Hepatocyte (in vitro differentiated cells): ENCODE data around the gene SLC48A1.

Experiments
- CTCF ChIP-seq: fragments of 200-600 bp; sonication (generic); IDR thresholded peaks from 2 replicates; pipeline ENCODE4 v1.5.1; 2016; ENCODE audit warnings: antibody characterized with exemption, mild to moderate bottlenecking; ENCODE audit not compliant: poor library complexity
- EZH2 ChIP-seq: fragments of 200-600 bp; sonication (generic); IDR thresholded peaks from 2 replicates; pipeline ENCODE4 v1.6.1; 2016; ENCODE audit warnings: antibody characterized with exemption, mild to moderate bottlenecking, borderline replicate concordance
- EZH2phosphoT487 ChIP-seq: fragments of 200-600 bp; sonication (generic); IDR thresholded peaks from one replicate; pipeline ENCODE4 v1.6.1; 2018; ENCODE audit warnings: antibody characterized with exemption, mild to moderate bottlenecking, low read depth, moderate library complexity; ENCODE audit not compliant: unreplicated experiment, severe bottlenecking

- TF ChIP-seq CTCF (no peak), EZH2 (no peak), EZH2phosphoT487 (no peak)
Observed at GRCh38 chr12:47811072-47811396, 38.0 kb downstream of the SLC48A1 start.
